Loucy (cell line): ENCODE data around the gene DUSP2.

Experiments
- CTCF ChIP-seq: fragments of 200-600 bp; sonication (generic); conservative IDR thresholded peaks from 2 replicates; pipeline ENCODE4 v1.5.1; 2014; ENCODE audit warnings: mild to moderate bottlenecking, antibody characterized with exemption, low read length
- EZH2phosphoT487 ChIP-seq: fragments of 200-600 bp; IDR thresholded peaks from 2 replicates; pipeline ENCODE4 v1.6.1; 2018; ENCODE audit warnings: antibody characterized with exemption, mild to moderate bottlenecking, moderate library complexity, borderline replicate concordance

DNA sequence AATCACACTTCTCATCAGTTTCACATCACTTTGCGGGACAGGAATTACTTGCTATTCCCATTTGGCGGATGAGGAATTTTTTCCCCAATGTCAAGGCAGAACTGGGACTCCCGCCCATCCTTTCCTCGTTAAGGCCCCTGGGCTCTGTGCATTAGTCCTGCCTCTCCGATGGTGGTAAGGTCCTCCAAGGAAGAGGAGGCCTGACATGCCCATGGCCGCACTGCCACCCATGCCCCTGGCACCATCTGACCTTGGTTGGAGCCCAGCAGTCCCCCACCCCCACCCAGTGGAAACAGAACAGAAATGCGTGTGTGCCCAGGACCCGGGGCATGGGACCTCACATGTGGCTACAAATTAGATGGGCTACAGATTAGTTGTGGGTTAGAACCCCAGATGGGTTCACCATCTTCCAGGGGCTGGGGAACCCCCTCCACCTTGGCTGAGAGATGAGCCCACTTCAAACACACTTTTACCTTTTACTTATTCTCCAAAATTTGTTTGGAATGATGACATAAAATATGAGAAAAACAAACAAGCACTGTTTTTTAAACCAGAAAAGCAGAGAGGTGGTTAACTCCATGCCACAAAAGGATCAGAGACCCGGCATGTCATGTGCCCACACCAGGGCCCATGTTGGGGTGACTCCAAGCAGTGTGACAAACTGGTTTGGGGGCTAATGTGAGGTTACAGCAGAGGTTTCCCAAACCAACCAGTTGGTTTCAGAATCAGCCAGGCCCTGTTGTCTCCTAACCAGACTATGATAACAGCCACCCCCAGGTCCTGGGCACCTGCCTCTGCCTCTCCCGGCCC is 11.0 kb upstream of the DUSP2 start:
- no peak; the same call in 1 of the 2 replicates for TF ChIP-seq CTCF
- TF ChIP-seq EZH2phosphoT487: no peak
